IMR-90 (cell line): ENCODE results near the gene ADGRG3.

Source experiments
- CEBPB ChIP-seq: IDR thresholded peaks from 2 replicates; pipeline ENCODE4 v1.6.1; 2012; ENCODE audit warnings: low read depth, low read length, improper control_type of control experiment
- CHD1 ChIP-seq: IDR thresholded peaks from 2 replicates; pipeline ENCODE4 v1.6.1; 2012; ENCODE audit warnings: low read depth, low read length, improper control_type of control experiment
- ELK1 ChIP-seq: fragments of 150-350 bp; IDR thresholded peaks from 2 replicates; pipeline ENCODE4 v1.6.1; 2016; ENCODE audit warnings: low read depth, mild to moderate bottlenecking, low read length, moderate library complexity, borderline replicate concordance
- FOS ChIP-seq: fragments of 150-350 bp; IDR thresholded peaks from 2 replicates; pipeline ENCODE4 v1.6.1; 2016; ENCODE audit warnings: low read depth, low read length
- MAFK ChIP-seq: IDR thresholded peaks from 2 replicates; pipeline ENCODE4 v1.6.1; 2012; ENCODE audit warnings: low read depth, low read length, improper control_type of control experiment
- MAZ ChIP-seq: IDR thresholded peaks from 2 replicates; pipeline ENCODE4 v1.6.1; 2012; ENCODE audit warnings: low read depth, mild to moderate bottlenecking, low read length, improper control_type of control experiment, moderate library complexity, borderline replicate concordance
- MXI1 ChIP-seq: IDR thresholded peaks from 2 replicates; pipeline ENCODE4 v1.6.1; 2012; ENCODE audit warnings: low read depth, mild to moderate bottlenecking, low read length, moderate library complexity, borderline replicate concordance
- NFE2L2 ChIP-seq: fragments of 150-350 bp; IDR thresholded peaks from 2 replicates; pipeline ENCODE4 v1.6.1; 2016; ENCODE audit warnings: low read depth, mild to moderate bottlenecking, low read length
- POLR2A ChIP-seq: IDR thresholded peaks from 2 replicates; pipeline ENCODE4 v1.6.1; 2012; ENCODE audit warnings: mild to moderate bottlenecking, low read depth, low read length
- RAD21 ChIP-seq: IDR thresholded peaks from 2 replicates; pipeline ENCODE4 v1.6.1; 2012; ENCODE audit warnings: low read length, improper control_type of control experiment
- RCOR1 ChIP-seq: IDR thresholded peaks from 2 replicates; pipeline ENCODE4 v1.6.1; 2012; ENCODE audit warnings: mild to moderate bottlenecking, low read length, improper control_type of control experiment; ENCODE audit not compliant: insufficient replicate concordance
- TF ChIP-seq, protein P1 (sequence below): conservative IDR thresholded peaks from 2 replicates; pipeline ENCODE4 v1.5.1; 2012; ENCODE audit warnings: mild to moderate bottlenecking, low read depth, low read length, improper control_type of control experiment

DNA sequence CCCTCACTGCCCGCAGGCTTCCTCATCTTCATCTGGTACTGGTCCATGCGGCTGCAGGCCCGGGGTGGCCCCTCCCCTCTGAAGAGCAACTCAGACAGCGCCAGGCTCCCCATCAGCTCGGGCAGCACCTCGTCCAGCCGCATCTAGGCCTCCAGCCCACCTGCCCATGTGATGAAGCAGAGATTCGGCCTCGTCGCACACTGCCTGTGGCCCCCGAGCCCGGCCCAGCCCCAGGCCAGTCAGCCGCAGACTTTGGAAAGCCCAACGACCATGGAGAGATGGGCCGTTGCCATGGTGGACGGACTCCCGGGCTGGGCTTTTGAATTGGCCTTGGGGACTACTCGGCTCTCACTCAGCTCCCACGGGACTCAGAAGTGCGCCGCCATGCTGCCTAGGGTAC, 4.7 kb upstream of the ADGRG3 start:
- TF ChIP-seq, protein P1, sequence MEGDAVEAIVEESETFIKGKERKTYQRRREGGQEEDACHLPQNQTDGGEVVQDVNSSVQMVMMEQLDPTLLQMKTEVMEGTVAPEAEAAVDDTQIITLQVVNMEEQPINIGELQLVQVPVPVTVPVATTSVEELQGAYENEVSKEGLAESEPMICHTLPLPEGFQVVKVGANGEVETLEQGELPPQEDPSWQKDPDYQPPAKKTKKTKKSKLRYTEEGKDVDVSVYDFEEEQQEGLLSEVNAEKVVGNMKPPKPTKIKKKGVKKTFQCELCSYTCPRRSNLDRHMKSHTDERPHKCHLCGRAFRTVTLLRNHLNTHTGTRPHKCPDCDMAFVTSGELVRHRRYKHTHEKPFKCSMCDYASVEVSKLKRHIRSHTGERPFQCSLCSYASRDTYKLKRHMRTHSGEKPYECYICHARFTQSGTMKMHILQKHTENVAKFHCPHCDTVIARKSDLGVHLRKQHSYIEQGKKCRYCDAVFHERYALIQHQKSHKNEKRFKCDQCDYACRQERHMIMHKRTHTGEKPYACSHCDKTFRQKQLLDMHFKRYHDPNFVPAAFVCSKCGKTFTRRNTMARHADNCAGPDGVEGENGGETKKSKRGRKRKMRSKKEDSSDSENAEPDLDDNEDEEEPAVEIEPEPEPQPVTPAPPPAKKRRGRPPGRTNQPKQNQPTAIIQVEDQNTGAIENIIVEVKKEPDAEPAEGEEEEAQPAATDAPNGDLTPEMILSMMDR: no peak
- TF ChIP-seq ELK1: no peak
- TF ChIP-seq FOS: no peak
- TF ChIP-seq RAD21: no peak
- TF ChIP-seq POLR2A: no peak
- TF ChIP-seq MXI1: no peak
- TF ChIP-seq MAZ: no peak
- TF ChIP-seq NFE2L2: no peak
- no peak for TF ChIP-seq CEBPB
- no peak for TF ChIP-seq RCOR1
- no peak for TF ChIP-seq MAFK
- TF ChIP-seq CHD1: no peak
